ENCODE results near the gene DEFB129.

- TF ChIP-seq EZH2phosphoT487 (conservative IDR thresholded peaks at IDR 0.05; ENCODE audit: low read length): no peak
- TF ChIP-seq, protein P1, sequence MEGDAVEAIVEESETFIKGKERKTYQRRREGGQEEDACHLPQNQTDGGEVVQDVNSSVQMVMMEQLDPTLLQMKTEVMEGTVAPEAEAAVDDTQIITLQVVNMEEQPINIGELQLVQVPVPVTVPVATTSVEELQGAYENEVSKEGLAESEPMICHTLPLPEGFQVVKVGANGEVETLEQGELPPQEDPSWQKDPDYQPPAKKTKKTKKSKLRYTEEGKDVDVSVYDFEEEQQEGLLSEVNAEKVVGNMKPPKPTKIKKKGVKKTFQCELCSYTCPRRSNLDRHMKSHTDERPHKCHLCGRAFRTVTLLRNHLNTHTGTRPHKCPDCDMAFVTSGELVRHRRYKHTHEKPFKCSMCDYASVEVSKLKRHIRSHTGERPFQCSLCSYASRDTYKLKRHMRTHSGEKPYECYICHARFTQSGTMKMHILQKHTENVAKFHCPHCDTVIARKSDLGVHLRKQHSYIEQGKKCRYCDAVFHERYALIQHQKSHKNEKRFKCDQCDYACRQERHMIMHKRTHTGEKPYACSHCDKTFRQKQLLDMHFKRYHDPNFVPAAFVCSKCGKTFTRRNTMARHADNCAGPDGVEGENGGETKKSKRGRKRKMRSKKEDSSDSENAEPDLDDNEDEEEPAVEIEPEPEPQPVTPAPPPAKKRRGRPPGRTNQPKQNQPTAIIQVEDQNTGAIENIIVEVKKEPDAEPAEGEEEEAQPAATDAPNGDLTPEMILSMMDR (IDR thresholded peaks at IDR 0.05; ENCODE audit: insufficient read depth, low read length, poor library complexity, severe bottlenecking): no peak
Measured at GRCh38 chr20:242905-243304, 15.8 kb downstream of the DEFB129 start.
